ENCODE measurements around the gene FAIM2. TPM values are rescaled to one million over a fixed set of nuclear protein-coding genes. Genes with fewer than 3 reads are reported as not detected.

FAIM2 gene
- total RNA-seq, 1 donor from 2014 or later: not detected

DNA sequence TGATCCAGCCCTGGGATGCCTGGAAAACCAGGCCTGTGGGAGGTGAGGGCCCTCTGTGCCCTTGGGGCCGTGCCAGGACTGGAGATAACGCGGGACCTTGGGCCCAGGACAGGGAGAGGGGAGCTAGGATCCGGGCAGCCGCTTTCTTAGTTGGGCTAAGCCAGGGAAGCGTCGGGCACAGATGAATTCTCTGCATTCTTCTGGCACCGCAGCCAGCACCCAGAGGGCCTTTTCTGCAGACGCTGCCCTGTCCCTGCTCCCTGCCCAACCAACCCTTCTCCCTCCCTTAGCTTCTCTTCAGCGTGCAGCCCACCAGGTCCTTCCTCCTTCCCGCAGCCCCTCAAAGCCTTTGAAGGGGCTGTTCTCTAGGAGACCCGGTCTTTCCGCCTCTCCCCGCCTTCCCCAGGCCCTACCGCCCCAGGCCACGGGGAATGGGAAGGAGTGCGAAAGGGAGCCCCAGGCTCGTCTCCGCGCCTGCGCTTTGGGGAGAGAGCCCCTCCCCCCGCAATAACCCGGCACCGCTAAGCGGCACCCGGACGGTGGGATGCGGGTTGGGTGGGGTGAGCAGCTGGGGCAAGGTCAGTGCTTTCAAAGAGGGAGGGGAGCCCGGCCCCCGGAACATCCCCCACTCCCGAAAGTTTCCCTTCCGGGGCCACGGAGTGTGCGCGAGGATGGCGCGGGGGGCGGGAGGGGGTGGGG lies 76.2 kb downstream of the FAIM2 start:
- H3K27me3 Mint-ChIP-seq (ENCODE audit: unreplicated experiment): peaks cover 14% of the 10 kb centered on the region
- DNase-seq (ENCODE audit: low spot score): peak; percentile 72
- H3K36me3 Mint-ChIP-seq (ENCODE audit: low read depth, unreplicated experiment): peaks cover 13% of the 10 kb centered on the region
- H3K4me3 Mint-ChIP-seq (ENCODE audit: unreplicated experiment): peak overlapping the region; percentile 93
- H3K9me3 Mint-ChIP-seq (ENCODE audit: unreplicated experiment): no peaks in the 10 kb centered on the region
- TF ChIP-seq, protein P1, sequence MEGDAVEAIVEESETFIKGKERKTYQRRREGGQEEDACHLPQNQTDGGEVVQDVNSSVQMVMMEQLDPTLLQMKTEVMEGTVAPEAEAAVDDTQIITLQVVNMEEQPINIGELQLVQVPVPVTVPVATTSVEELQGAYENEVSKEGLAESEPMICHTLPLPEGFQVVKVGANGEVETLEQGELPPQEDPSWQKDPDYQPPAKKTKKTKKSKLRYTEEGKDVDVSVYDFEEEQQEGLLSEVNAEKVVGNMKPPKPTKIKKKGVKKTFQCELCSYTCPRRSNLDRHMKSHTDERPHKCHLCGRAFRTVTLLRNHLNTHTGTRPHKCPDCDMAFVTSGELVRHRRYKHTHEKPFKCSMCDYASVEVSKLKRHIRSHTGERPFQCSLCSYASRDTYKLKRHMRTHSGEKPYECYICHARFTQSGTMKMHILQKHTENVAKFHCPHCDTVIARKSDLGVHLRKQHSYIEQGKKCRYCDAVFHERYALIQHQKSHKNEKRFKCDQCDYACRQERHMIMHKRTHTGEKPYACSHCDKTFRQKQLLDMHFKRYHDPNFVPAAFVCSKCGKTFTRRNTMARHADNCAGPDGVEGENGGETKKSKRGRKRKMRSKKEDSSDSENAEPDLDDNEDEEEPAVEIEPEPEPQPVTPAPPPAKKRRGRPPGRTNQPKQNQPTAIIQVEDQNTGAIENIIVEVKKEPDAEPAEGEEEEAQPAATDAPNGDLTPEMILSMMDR (IDR thresholded peaks at IDR 0.05; ENCODE audit: unreplicated experiment): no peak
- H3K27ac Mint-ChIP-seq (ENCODE audit: unreplicated experiment): peak overlapping the region; percentile 77
- H3K4me1 Mint-ChIP-seq (ENCODE audit: unreplicated experiment): peaks cover 33% of the 10 kb centered on the region

DNA sequence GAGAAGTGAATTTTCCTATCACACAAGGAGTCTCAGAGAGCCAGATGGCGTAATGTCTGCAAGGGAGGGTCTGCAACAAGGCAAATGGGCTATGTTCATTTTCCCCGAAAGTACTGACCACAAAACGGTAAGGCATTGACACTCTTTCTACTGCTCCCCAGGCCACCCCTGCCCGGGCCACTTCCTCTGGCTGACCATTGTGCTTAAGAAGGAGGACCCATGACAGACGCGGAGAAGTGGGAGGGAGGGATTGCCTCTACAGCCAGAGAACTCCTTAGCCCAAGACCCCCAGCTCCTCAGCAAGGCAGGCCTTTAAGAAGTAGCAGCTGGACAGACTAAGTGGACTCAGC lies 76.7 kb downstream of the FAIM2 start:
- peak overlapping the region; percentile 93 for H3K4me3 Mint-ChIP-seq (ENCODE audit: unreplicated experiment)

DNA sequence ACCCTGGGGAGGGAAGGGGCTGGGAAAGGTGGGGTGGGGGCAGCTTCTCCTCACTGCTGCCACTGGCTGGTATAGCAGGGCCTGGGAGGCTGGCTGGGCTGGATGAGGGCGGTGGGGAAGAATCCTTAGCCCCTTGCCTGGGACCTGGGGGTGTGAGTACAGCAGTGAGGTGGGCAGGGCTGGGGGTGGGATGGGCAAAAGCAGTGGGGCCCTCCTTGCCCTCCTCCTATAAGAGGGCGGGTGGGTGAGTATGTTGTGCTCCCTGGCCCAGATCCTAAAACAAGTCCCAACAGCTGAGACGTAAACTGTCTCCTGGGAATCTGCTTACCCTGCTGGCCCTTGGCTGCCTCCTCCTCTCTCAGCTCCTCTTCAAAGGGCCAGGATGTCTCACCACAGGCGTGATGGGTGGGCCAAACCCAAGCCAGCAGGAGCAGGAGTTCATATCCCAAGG lies 77.7 kb downstream of the FAIM2 start:
- peaks cover 17% of the 10 kb centered on the region for H3K36me3 Mint-ChIP-seq (ENCODE audit: low read depth, unreplicated experiment)
- no peak for DNase-seq (ENCODE audit: low spot score)
- peaks cover 45% of the 10 kb centered on the region for H3K4me1 Mint-ChIP-seq (ENCODE audit: unreplicated experiment)
- TF ChIP-seq, protein P1 (IDR thresholded peaks at IDR 0.05; ENCODE audit: unreplicated experiment): no peak
- H3K27me3 Mint-ChIP-seq (ENCODE audit: unreplicated experiment): peaks cover 14% of the 10 kb centered on the region
- H3K9me3 Mint-ChIP-seq (ENCODE audit: unreplicated experiment): no peaks in the 10 kb centered on the region
- no peak overlapping the region for H3K27ac Mint-ChIP-seq (ENCODE audit: unreplicated experiment)
- peak overlapping the region; percentile 93 for H3K4me3 Mint-ChIP-seq (ENCODE audit: unreplicated experiment)

More for the DNA sequence above, 76.7 kb downstream of the FAIM2 start:
- Mint-ChIP-seq H3K9me3 (ENCODE audit: unreplicated experiment) (no peaks in the 10 kb centered on the region), H3K36me3 (ENCODE audit: low read depth, unreplicated experiment) (peaks cover 17% of the 10 kb centered on the region), H3K27ac (ENCODE audit: unreplicated experiment) (peak overlapping the region; percentile 77), H3K4me1 (ENCODE audit: unreplicated experiment) (peaks cover 36% of the 10 kb centered on the region), H3K27me3 (ENCODE audit: unreplicated experiment) (peaks cover 14% of the 10 kb centered on the region)
- TF ChIP-seq, protein P1 (IDR thresholded peaks at IDR 0.05; ENCODE audit: unreplicated experiment): no peak
- DNase-seq (ENCODE audit: low spot score): no peak

DNA sequence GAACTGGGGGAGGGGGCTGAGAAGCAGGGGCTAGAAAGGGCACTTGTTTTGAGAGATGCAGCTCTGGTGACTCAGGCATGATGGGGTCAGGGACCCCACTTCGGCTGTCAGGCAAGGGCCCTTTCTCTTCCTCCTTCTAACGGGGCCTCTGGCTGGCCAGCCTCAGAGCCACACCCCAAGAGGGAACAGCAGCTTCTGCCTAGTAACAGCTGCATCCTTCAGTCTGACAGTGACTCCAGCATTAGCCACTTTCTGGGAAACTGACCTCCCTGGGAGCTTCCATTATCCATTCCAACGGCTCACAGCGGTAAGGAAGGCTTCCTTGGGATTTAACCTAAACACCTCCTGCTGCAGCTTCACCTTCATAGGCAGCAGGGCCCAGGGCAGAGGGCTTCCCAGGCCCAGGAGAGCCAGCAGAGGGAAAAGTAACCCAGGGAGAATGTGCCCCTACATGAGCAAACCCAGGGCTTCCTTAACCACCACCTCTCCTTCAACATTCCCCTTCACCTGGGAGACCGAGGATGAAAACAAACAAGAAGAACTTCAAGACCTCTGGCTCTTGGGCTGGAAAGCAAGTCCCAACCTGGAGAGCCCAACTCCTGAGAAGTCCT lies 78.2 kb downstream of the FAIM2 start:
- peaks cover 50% of the 10 kb centered on the region for H3K4me1 Mint-ChIP-seq (ENCODE audit: unreplicated experiment)
- peak overlapping the region; percentile 21 for H3K4me3 Mint-ChIP-seq (ENCODE audit: unreplicated experiment)
- TF ChIP-seq, protein P1 (IDR thresholded peaks at IDR 0.05; ENCODE audit: unreplicated experiment): no peak
- no peaks in the 10 kb centered on the region for H3K9me3 Mint-ChIP-seq (ENCODE audit: unreplicated experiment)
- peaks cover 14% of the 10 kb centered on the region for H3K27me3 Mint-ChIP-seq (ENCODE audit: unreplicated experiment)
- DNase-seq (ENCODE audit: low spot score): no peak
- peaks cover 17% of the 10 kb centered on the region for H3K36me3 Mint-ChIP-seq (ENCODE audit: low read depth, unreplicated experiment)
- no peak overlapping the region for H3K27ac Mint-ChIP-seq (ENCODE audit: unreplicated experiment)

DNA sequence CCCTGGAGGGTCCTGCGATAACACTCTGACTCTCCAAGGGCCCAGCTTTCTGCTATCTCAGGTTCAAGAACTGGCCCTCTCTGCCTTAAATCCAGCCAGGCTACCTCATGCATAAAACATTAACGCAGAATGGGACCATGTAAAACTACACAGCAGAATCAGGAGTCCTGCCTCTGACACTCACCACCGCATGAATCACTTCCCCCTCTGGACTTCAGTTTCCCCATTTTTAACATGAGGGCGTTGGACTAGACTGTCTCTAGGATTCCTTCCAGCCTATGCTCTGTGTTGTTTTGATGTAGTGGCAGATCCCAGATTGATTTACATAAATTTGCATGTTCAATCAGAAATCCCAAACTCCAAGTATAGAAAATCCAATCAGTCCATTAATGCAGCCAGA lies 78.8 kb downstream of the FAIM2 start:
- DNase-seq (ENCODE audit: low spot score): no peak

More for the DNA sequence above, 78.8 kb downstream of the FAIM2 start:
- Mint-ChIP-seq H3K27me3 (ENCODE audit: unreplicated experiment) (peaks cover 16% of the 10 kb centered on the region), H3K36me3 (ENCODE audit: low read depth, unreplicated experiment) (peaks cover 18% of the 10 kb centered on the region), H3K27ac (ENCODE audit: unreplicated experiment) (no peak overlapping the region), H3K4me3 (ENCODE audit: unreplicated experiment) (peak overlapping the region; percentile 10), H3K9me3 (ENCODE audit: unreplicated experiment) (no peaks in the 10 kb centered on the region), H3K4me1 (ENCODE audit: unreplicated experiment) (peaks cover 53% of the 10 kb centered on the region)
- TF ChIP-seq, protein P1 (IDR thresholded peaks at IDR 0.05; ENCODE audit: unreplicated experiment): no peak

Data from endothelial cell (in vitro differentiated cells).